HG02623 (cell line): ENCODE results near the gene CRY2.

Source experiments
- ATAC-seq: cut with Tn5 transposase; IDR thresholded peaks from one replicate; pipeline ENCODE4 v1.9.1; 2021; ENCODE audit warnings: moderate library complexity; ENCODE audit not compliant: unreplicated experiment

CRY2 gene

DNA sequence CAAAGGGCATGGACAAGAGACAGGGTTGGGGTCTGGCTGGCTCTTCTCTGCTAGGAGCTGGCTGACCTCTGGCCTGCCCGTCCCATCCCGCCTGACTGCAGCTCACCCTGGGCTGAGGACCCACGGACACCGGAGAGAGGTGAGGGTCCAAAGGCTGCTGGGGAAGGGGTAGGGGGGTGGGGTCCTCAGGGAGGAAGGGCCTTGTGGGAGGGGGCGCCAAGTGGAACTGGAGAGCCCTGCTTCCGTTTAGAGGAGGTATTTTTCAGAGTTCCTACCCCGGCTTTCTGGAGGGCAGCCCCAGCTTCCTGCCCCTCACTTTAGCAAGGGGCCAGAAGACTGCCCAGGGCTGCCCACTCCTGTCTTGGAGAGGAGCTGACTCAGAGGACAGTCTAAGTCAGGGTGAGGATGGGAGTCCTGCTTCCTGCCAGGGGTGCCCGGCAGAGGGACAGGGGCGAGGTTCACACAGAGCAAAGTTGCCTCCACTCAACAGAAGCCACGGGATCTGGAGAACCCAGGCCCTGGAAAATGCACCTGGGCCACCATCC is 82.3 kb downstream of the CRY2 start:
- no peak for ATAC-seq

DNA sequence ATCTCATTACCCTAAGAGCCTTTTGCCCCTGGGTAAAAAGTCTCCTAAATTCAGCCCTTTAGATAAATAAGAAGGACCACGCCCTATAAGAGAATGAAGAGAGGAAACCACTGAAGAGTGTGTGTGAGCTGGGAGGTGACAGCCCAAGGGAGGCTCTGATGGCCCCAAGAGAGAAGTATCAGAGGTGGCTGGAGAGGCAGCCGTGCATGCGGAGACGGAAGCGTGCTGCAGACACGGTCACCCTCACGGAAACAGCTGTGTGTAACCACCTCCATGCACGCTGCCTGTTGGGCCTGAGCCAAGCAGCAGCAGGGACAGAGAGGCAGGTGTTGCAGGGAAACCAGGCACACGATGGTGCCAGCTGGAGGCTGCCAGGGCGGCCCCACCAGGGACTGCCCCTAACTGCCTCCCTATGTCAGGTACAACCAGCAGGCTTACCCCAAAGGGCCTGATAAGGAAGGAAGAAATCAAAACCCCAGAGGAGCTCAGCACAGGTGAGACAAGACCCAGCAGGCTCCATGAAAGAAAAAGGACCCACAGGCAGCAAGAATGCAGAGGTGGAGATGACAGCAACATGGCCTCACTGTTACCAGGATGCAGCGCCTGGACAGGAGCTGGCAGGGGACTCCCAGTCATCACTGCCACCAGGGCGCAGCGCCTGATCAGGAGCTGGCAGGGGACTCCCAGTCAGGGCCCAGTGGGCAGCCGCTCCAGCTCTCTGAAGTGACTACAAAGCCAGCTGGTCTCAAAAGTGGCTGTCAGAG is 82.9 kb downstream of the CRY2 start:
- peak; percentile 90 for ATAC-seq

DNA sequence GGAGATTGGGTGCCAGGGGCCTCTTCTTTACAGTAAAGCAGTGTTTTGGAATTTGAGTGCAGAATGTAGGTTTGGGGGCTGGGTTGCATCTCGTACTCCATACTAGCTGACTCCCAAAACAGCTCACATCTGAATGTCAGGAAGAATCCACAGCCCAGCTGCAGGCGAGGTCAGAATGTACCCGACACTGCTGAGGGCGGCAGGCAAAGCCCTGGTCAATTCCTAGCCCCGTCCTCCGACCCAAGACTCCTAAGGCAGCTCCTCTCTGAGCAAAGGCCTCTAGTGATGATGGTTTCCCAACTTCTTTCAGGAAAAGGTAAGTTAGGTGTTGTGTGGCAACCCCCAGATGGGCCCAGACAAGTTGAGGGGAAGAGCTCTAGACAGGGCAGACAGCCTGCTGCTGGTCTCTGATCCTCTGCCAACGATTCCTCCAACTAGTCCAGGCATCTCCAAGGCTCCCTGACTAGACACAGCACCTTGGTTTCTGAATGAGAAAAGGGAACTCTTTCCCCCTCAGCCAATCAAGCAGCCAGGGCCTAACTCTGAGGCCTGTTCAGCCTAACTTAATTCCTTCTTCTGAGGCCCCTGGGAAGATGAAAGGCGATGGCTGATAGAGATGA is 83.8 kb downstream of the CRY2 start:
- ATAC-seq: no peak

DNA sequence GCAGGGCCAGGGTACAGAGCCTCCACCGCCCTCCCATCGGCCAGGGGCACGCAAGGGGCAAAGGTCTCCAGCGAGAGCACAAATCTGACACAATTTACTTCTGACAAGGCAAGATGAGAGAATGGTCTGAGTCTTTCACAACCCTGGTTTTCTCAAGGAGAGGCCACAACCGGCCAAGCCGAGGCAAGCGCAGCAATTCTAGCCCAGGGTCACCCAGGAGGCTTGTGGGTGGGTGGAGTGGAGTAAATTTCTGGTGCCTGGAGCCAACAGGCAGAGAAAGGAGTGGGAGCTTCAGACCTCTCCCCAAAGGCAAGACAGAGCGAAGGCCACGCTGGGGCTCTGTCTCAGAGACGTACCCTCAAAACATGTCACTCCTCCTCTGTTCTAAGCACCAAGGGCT is 84.5 kb downstream of the CRY2 start:
- ATAC-seq: no peak

DNA sequence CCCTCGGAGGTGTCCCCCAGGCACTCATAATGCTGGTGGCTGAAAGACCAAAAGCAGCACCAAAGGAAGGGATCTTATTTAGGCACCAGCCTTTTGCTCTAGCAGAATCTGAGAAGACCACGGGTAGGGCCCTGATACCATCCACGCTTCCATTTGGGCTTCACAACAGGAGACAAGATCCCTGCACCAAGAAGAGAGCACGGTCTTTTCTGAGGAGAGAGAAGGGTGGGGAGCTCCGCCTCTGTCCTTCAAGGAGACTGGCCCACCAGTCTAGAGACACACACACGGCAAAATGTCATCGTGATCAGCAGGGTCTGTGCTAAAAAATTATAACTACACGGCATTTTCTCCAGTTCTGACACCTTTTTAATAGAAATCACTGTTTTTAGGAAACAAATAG is 84.9 kb downstream of the CRY2 start:
- no peak for ATAC-seq
